Measurements from ENCODE around the gene STRIT1. TPM values are rescaled to one million over a fixed set of nuclear protein-coding genes. Genes with fewer than 3 reads are reported as not detected.

The STRIT1 gene
- total and polyA plus RNA-seq, 9 of the 15 experiments (the other 6 are each of a cell fraction or from before 2014, with no cell fraction given): not detected

- TF ChIP-seq ZNF318 (IDR thresholded peaks at IDR 0.05; ENCODE audit: borderline replicate concordance in 1 of 2, low read depth in 1 of 2): no peak; a peak in 1 of 4 replicates
- no peak for TF ChIP-seq POLR2AphosphoS5 (IDR thresholded peaks at IDR 0.05; ENCODE audit: control insufficient read depth, insufficient read depth, low read depth, low read length)
- TF ChIP-seq CTCFL (IDR thresholded peaks at IDR 0.05; ENCODE audit: borderline replicate concordance, insufficient read depth, low read depth, low read length, poor library complexity, severe bottlenecking): no peak
- TF ChIP-seq NCOA2 (IDR thresholded peaks at IDR 0.05; ENCODE audit: partially characterized antibody in 2 of 2): no peak
- no peak for TF ChIP-seq ZBTB33 (CRISPR knock-in tag; IDR thresholded peaks at IDR 0.05)
- peak; percentile 72; the same call in 1 of the 2 replicates for TF ChIP-seq ZNF280B (CRISPR knock-in tag; IDR thresholded peaks at IDR 0.05)
- peak; percentile 50 for TF ChIP-seq NFIC (IDR thresholded peaks at IDR 0.05)
- TF ChIP-seq TRIM25 (IDR thresholded peaks at IDR 0.05; ENCODE audit: borderline replicate concordance): no peak
- TF ChIP-seq ZNF165 (CRISPR knock-in tag; IDR thresholded peaks at IDR 0.05; ENCODE audit: borderline replicate concordance): no peak
Observed at GRCh38 chr3:155248531-155249187, 44.8 kb downstream of the STRIT1 start (continued).
